A172 (cell line): ENCODE data around the gene RGL1. TPM values are rescaled to one million over a fixed set of nuclear protein-coding genes. Genes with fewer than 3 reads are reported as not detected.

ENCODE experiments used
- DNase-seq: peaks from one replicate; pipeline ENCODE4 v3.0.0-alpha.2; 2015; ENCODE audit warnings: low spot score
- total RNA-seq: library from RNA; depleted of rRNA; stranded (reverse); fragments of >200 nt; shearing (Covaris generic); gene quantifications from 2 replicates; pipeline ENCODE4 v1.2.3, GENCODE V29; 2014

Gene RGL1
- total RNA-seq, 1 experiment from 2014 or later: 5.6 TPM

GRCh38 chr1:183887826-183888819, 83.2 kb downstream of the RGL1 start:
- DNase-seq: peak; percentile 34

GRCh38 chr1:183889095-183889494, 84.2 kb downstream of the RGL1 start:
- DNase-seq: no peak

GRCh38 chr1:183891158-183891856, 86.4 kb downstream of the RGL1 start:
- DNase-seq: no peak

GRCh38 chr1:183892351-183892793, 87.5 kb downstream of the RGL1 start:
- DNase-seq: no peak

- no peak for DNase-seq
These were observed 88.8 kb downstream of the RGL1 start for GRCh38 chr1:183893561-183894289.

GRCh38 chr1:183894290-183894565, 89.3 kb downstream of the RGL1 start:
- no peak for DNase-seq

- DNase-seq: peak; percentile 41
These were observed 91.6 kb downstream of the RGL1 start for GRCh38 chr1:183896466-183897048.

GRCh38 chr1:183898001-183898396, 93.1 kb downstream of the RGL1 start:
- DNase-seq: no peak

- no peak for DNase-seq
These were observed 93.7 kb downstream of the RGL1 start for GRCh38 chr1:183898610-183899009.

- DNase-seq: no peak
These were observed 96.9 kb downstream of the RGL1 start for GRCh38 chr1:183901748-183902330.

GRCh38 chr1:183903101-183903500, 98.2 kb downstream of the RGL1 start:
- DNase-seq: no peak

- no peak for DNase-seq
These were observed 100.7 kb downstream of the RGL1 start for GRCh38 chr1:183905508-183906113.

GRCh38 chr1:183907070-183907469, 102.2 kb downstream of the RGL1 start:
- no peak for DNase-seq

GRCh38 chr1:183908079-183908478, 103.2 kb downstream of the RGL1 start:
- no peak for DNase-seq

GRCh38 chr1:183909672-183910071, 104.8 kb downstream of the RGL1 start:
- DNase-seq: no peak

- no peak for DNase-seq
These were observed 105.9 kb downstream of the RGL1 start for GRCh38 chr1:183910845-183911244.

- DNase-seq: no peak
These were observed 106.4 kb downstream of the RGL1 start for GRCh38 chr1:183911285-183911684.

GRCh38 chr1:183912265-183912886, 107.5 kb downstream of the RGL1 start:
- no peak for DNase-seq

- no peak for DNase-seq
These were observed 108.7 kb downstream of the RGL1 start for GRCh38 chr1:183913567-183913993.

GRCh38 chr1:183914276-183914675, 109.4 kb downstream of the RGL1 start:
- no peak for DNase-seq

GRCh38 chr1:183914891-183915290, 110.0 kb downstream of the RGL1 start:
- no peak for DNase-seq
